Ishikawa (cell line): Measurements from ENCODE around the gene PLEKHB2.

Source experiments
- CEBPB ChIP-seq: IDR thresholded peaks from 2 replicates; pipeline ENCODE4 v1.6.1; 2012
- EGR1 ChIP-seq: IDR thresholded peaks from 2 replicates; pipeline ENCODE4 v1.6.1; 2012
- EP300 ChIP-seq: IDR thresholded peaks from 2 replicates; pipeline ENCODE4 v1.6.1; 2012; ENCODE audit warnings: borderline replicate concordance
- FOXM1 ChIP-seq: IDR thresholded peaks from 2 replicates; pipeline ENCODE4 v1.6.1; 2012; ENCODE audit warnings: low read depth, borderline replicate concordance
- MAX ChIP-seq: IDR thresholded peaks from 2 replicates; pipeline ENCODE4 v1.6.1; 2012
- RAD21 ChIP-seq: IDR thresholded peaks from 2 replicates; pipeline ENCODE4 v1.6.1; 2012; ENCODE audit warnings: low read depth
- TAF1 ChIP-seq: IDR thresholded peaks from 2 replicates; pipeline ENCODE4 v1.6.1; 2012; ENCODE audit warnings: low read depth, mild to moderate bottlenecking
- TCF12 ChIP-seq: IDR thresholded peaks from 2 replicates; pipeline ENCODE4 v1.6.1; 2012; ENCODE audit warnings: low read depth
- TEAD4 ChIP-seq: IDR thresholded peaks from 2 replicates; pipeline ENCODE4 v1.6.1; 2012
- YY1 ChIP-seq: IDR thresholded peaks from 2 replicates; pipeline ENCODE4 v1.6.1; 2012; ENCODE audit warnings: low read depth
- ZBTB7A ChIP-seq: IDR thresholded peaks from 2 replicates; pipeline ENCODE4 v1.6.1; 2012; ENCODE audit warnings: low read depth
- TF ChIP-seq, protein P1 (sequence below): IDR thresholded peaks from 2 replicates; pipeline ENCODE4 v1.6.1; 2012; ENCODE audit warnings: low read depth, mild to moderate bottlenecking
- TF ChIP-seq, protein P2 (sequence below): IDR thresholded peaks from 2 replicates; pipeline ENCODE4 v1.6.1; 2012

Gene PLEKHB2

DNA sequence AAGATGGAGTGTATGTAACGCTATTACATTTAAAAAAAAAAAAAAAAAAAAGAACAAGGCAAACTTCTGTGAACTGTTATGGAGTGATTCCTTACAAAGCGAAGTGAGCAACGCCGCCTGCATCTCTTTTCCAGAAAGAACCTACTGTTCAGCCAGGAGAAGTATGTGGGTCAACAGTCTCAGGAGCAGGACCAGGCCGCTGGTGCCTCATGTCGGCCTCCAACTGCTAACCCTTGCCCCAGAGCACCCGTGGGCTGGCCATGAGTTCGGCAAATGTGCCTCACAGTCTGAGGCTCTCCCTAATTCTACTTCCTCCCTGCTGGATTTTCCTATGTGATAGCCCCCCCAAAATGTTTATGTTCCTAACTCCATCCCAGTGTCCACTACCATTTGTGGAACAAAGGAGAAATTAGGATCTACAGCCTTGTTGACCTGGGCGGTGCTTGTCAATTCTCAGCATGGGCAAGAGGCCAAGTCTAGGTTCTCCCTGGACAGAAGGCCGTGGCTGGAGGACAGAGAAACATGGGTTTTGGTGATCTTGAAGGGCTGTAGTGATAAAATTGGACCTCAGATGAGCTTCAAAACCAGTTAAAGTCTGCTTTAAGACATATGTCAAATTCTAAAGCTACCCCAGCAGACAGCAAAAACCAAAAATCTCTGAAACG is 27.8 kb upstream of the PLEKHB2 start:
- TF ChIP-seq FOXM1 = no peak
- TF ChIP-seq EGR1 = no peak
- no peak for TF ChIP-seq CEBPB
- TF ChIP-seq, protein P1, sequence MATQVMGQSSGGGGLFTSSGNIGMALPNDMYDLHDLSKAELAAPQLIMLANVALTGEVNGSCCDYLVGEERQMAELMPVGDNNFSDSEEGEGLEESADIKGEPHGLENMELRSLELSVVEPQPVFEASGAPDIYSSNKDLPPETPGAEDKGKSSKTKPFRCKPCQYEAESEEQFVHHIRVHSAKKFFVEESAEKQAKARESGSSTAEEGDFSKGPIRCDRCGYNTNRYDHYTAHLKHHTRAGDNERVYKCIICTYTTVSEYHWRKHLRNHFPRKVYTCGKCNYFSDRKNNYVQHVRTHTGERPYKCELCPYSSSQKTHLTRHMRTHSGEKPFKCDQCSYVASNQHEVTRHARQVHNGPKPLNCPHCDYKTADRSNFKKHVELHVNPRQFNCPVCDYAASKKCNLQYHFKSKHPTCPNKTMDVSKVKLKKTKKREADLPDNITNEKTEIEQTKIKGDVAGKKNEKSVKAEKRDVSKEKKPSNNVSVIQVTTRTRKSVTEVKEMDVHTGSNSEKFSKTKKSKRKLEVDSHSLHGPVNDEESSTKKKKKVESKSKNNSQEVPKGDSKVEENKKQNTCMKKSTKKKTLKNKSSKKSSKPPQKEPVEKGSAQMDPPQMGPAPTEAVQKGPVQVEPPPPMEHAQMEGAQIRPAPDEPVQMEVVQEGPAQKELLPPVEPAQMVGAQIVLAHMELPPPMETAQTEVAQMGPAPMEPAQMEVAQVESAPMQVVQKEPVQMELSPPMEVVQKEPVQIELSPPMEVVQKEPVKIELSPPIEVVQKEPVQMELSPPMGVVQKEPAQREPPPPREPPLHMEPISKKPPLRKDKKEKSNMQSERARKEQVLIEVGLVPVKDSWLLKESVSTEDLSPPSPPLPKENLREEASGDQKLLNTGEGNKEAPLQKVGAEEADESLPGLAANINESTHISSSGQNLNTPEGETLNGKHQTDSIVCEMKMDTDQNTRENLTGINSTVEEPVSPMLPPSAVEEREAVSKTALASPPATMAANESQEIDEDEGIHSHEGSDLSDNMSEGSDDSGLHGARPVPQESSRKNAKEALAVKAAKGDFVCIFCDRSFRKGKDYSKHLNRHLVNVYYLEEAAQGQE = no peak
- TF ChIP-seq TAF1 = no peak
- no peak for TF ChIP-seq YY1
- no peak for TF ChIP-seq ZBTB7A

DNA sequence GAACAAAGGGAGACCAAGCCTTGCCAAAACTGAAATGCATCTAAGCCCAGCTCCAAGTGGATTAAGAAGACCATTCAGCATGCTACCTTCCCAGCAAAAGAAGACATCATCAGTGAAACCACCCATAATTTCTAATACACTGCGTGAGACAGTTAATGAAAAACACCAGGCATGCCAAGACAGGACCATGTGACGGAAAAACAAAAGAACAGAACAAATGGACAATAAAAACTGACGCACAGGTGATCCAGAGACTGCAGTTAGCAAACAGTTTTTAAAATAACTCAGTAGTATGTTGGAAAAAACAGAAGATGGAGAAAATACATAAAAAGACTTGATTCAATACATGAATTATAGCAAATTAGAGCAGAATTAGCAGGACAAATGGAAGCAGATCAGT is 27.2 kb upstream of the PLEKHB2 start:
- TF ChIP-seq, protein P2, sequence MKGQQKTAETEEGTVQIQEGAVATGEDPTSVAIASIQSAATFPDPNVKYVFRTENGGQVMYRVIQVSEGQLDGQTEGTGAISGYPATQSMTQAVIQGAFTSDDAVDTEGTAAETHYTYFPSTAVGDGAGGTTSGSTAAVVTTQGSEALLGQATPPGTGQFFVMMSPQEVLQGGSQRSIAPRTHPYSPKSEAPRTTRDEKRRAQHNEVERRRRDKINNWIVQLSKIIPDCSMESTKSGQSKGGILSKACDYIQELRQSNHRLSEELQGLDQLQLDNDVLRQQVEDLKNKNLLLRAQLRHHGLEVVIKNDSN = no peak
- TF ChIP-seq, protein P1 = no peak

DNA sequence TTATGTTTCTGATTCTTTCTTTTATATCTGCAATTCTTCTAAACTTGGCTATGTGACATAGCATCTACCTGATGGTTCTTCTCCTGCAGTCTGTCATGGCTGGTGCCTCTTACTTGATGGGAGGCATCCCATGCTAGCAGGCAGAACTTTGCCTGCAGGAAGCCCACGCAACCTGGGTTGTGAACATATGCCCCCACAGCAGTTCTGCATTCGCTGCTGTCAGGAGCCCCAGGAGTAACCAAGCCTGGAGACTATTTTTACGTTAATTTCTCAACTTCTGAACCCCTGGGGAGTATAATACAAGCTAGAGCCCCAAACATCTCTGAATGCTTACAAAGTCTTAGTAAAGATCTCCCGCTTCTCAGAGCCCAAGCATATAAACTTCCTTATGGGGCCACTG is 23.9 kb upstream of the PLEKHB2 start:
- TF ChIP-seq MAX = no peak
- TF ChIP-seq, protein P1 = no peak
- no peak for TF ChIP-seq EP300
- TF ChIP-seq CEBPB = no peak
- no peak for TF ChIP-seq TEAD4
- TF ChIP-seq TCF12 = no peak
- no peak for TF ChIP-seq YY1

GRCh38 chr2:131085646-131086045 is 19.5 kb upstream of the PLEKHB2 start:
- TF ChIP-seq TAF1 (no peak), ZBTB7A (no peak), YY1 (no peak), FOXM1 (no peak), RAD21 (no peak), EGR1 (no peak), EP300 (no peak), TEAD4 (no peak), CEBPB (no peak)
- TF ChIP-seq, protein P1 = no peak
- TF ChIP-seq, protein P2 = no peak
